OCI-LY1 (cell line): ENCODE data around the gene AMOT.

Experiments
- H2AFZ ChIP-seq: fragments of 200-600 bp; sonication (generic), shearing (Covaris generic); 2 replicates; pipeline ENCODE4 v1.6.0; 2014; ENCODE audit warnings: antibody characterized with exemption, mild to moderate bottlenecking, low read length
- H3F3A ChIP-seq: fragments of 200-600 bp; sonication (generic), shearing (Covaris generic); 2 replicates; pipeline ENCODE4 v1.6.0; 2014; ENCODE audit warnings: mild to moderate bottlenecking, antibody characterized with exemption, low read length, moderate library complexity; ENCODE audit not compliant: insufficient read depth
- H3K27ac ChIP-seq: fragments of 200-600 bp; sonication (generic); 2 replicates; pipeline ENCODE4 v1.5.1; 2014; ENCODE audit warnings: low read length, mixed run types, mild to moderate bottlenecking, low read depth; ENCODE audit not compliant: poor library complexity, severe bottlenecking
- H3K27me3 ChIP-seq: fragments of 200-600 bp; sonication (generic); 2 replicates; pipeline ENCODE4 v1.6.0; 2014; ENCODE audit warnings: antibody characterized with exemption, mild to moderate bottlenecking, low read length, moderate library complexity; ENCODE audit not compliant: insufficient read depth
- H3K36me3 ChIP-seq: fragments of 200-600 bp; sonication (generic); 2 replicates; pipeline ENCODE4 v1.6.1; 2014; ENCODE audit warnings: mild to moderate bottlenecking, antibody characterized with exemption, low read length, moderate library complexity, mixed read lengths; ENCODE audit not compliant: insufficient read depth
- H3K4me1 ChIP-seq: fragments of 200-600 bp; sonication (generic); 2 replicates; pipeline ENCODE4 v1.5.1; 2014; ENCODE audit warnings: mild to moderate bottlenecking, low read length, moderate library complexity; ENCODE audit not compliant: insufficient read depth, severe bottlenecking
- H3K4me2 ChIP-seq: fragments of 200-600 bp; sonication (generic), shearing (Covaris generic); 2 replicates; pipeline ENCODE4 v1.6.1; 2014; ENCODE audit warnings: low read length
- H3K4me3 ChIP-seq: fragments of 200-600 bp; sonication (generic); 2 replicates; pipeline ENCODE4 v1.5.1; 2014; ENCODE audit warnings: low read length, low read depth, mild to moderate bottlenecking, mixed read lengths; ENCODE audit not compliant: poor library complexity, severe bottlenecking
- H3K79me2 ChIP-seq: fragments of 200-600 bp; shearing (Covaris generic); 2 replicates; pipeline ENCODE4 v1.6.1; 2016; ENCODE audit warnings: mixed run types, low read length, mixed read lengths; ENCODE audit not compliant: insufficient read depth
- H3K9ac ChIP-seq: fragments of 200-600 bp; sonication (generic), shearing (Covaris generic); 2 replicates; pipeline ENCODE4 v1.6.1; 2014; ENCODE audit warnings: mild to moderate bottlenecking, low read length, mixed read lengths
- H3K9me2 ChIP-seq: fragments of 200-600 bp; sonication (generic), shearing (Covaris generic); 2 replicates; pipeline ENCODE4 v1.6.1; 2014; ENCODE audit warnings: low read depth, mild to moderate bottlenecking, low read length, mixed read lengths
- H3K9me3 ChIP-seq: fragments of 200-600 bp; shearing (Covaris generic); 2 replicates; pipeline ENCODE4 v1.6.1; 2014; ENCODE audit warnings: low read length, mixed read lengths
- H4K20me1 ChIP-seq: fragments of 200-600 bp; sonication (generic), shearing (Covaris generic); 2 replicates; pipeline ENCODE4 v1.6.0; 2016; ENCODE audit warnings: mild to moderate bottlenecking, low read length; ENCODE audit not compliant: insufficient read depth
- EZH2 ChIP-seq: fragments of 200-600 bp; sonication (generic), shearing (Covaris generic); IDR thresholded peaks from 2 replicates; pipeline ENCODE4 v1.8.0; 2017; ENCODE audit warnings: borderline replicate concordance, mixed run types, mild to moderate bottlenecking, antibody characterized with exemption, low read length, moderate library complexity, mixed read lengths
- TF ChIP-seq, protein P1 (sequence below): fragments of 200-600 bp; sonication (generic), shearing (Covaris generic); IDR thresholded peaks from 2 replicates; pipeline ENCODE4 v1.5.1; 2017; ENCODE audit warnings: mild to moderate bottlenecking, antibody characterized with exemption, low read length, moderate library complexity, mixed read lengths

The AMOT gene

DNA sequence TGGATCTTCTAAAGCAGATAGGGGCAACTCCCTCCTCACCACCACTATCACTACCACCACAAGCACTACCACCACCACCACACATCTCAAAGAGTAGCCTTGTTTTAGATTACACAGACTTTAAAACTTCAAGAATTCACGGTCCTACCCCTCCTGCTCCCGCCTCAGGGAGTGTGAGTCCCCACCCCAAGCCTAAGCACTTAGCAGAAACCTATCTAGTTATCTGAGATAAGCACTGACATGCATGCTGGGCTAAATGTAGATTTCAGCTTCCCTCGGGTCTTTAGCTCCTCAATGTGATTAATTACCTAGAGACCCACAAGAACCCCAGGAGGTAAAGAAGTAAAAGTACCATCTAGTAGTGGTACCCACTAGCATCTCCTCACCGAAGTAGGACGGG, 775 bp downstream of the AMOT start:
- no peaks in the 10 kb centered on the region for H3F3A ChIP-seq
- no peaks in the 10 kb centered on the region for H3K79me2 ChIP-seq
- H3K27ac ChIP-seq, result no peak overlapping the region
- H3K4me3 ChIP-seq, result no peak overlapping the region
- H3K36me3 ChIP-seq, result no peaks in the 10 kb centered on the region
- no peak overlapping the region for H3K9ac ChIP-seq
- H2AFZ ChIP-seq, result no peak overlapping the region
- TF ChIP-seq, protein P1, sequence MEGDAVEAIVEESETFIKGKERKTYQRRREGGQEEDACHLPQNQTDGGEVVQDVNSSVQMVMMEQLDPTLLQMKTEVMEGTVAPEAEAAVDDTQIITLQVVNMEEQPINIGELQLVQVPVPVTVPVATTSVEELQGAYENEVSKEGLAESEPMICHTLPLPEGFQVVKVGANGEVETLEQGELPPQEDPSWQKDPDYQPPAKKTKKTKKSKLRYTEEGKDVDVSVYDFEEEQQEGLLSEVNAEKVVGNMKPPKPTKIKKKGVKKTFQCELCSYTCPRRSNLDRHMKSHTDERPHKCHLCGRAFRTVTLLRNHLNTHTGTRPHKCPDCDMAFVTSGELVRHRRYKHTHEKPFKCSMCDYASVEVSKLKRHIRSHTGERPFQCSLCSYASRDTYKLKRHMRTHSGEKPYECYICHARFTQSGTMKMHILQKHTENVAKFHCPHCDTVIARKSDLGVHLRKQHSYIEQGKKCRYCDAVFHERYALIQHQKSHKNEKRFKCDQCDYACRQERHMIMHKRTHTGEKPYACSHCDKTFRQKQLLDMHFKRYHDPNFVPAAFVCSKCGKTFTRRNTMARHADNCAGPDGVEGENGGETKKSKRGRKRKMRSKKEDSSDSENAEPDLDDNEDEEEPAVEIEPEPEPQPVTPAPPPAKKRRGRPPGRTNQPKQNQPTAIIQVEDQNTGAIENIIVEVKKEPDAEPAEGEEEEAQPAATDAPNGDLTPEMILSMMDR, result no peak
- TF ChIP-seq EZH2, result no peak
- no peak overlapping the region for H3K4me2 ChIP-seq
- no peaks in the 10 kb centered on the region for H4K20me1 ChIP-seq
- H3K4me1 ChIP-seq, result no peaks in the 10 kb centered on the region
- no peaks in the 10 kb centered on the region for H3K9me3 ChIP-seq
- no peaks in the 10 kb centered on the region for H3K27me3 ChIP-seq
- no peaks in the 10 kb centered on the region for H3K9me2 ChIP-seq

DNA sequence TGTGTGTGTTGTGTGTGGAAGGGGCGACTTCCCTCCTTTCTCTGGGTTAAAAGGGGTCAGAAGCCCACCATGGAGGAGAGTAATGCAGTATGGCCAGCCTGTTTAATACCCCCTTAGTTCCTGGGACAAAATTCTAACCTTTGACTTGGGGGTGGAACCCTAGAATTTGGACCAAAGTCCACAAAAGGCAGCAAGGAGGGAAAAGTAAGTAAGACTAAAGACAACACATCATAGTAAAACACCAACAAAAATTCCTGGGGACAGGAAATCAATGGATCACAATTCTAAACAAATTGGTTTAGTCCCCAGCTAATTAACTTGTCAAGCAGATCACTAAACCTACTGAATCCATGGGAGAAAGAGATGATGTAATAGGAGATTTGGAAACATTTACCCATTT, 3.1 kb downstream of the AMOT start:
- H3K9me2 ChIP-seq, result no peaks in the 10 kb centered on the region
- H3K4me3 ChIP-seq, result no peak overlapping the region
- H3F3A ChIP-seq, result no peaks in the 10 kb centered on the region
- no peaks in the 10 kb centered on the region for H3K4me1 ChIP-seq
- H4K20me1 ChIP-seq, result no peaks in the 10 kb centered on the region
- no peaks in the 10 kb centered on the region for H3K27me3 ChIP-seq
- H3K4me2 ChIP-seq, result no peak overlapping the region
- no peak overlapping the region for H3K9ac ChIP-seq
- no peak overlapping the region for H2AFZ ChIP-seq
- no peak overlapping the region for H3K27ac ChIP-seq
- no peaks in the 10 kb centered on the region for H3K36me3 ChIP-seq
- H3K79me2 ChIP-seq, result no peaks in the 10 kb centered on the region
- H3K9me3 ChIP-seq, result no peaks in the 10 kb centered on the region
- no peak for TF ChIP-seq EZH2
- TF ChIP-seq, protein P1, result no peak

DNA sequence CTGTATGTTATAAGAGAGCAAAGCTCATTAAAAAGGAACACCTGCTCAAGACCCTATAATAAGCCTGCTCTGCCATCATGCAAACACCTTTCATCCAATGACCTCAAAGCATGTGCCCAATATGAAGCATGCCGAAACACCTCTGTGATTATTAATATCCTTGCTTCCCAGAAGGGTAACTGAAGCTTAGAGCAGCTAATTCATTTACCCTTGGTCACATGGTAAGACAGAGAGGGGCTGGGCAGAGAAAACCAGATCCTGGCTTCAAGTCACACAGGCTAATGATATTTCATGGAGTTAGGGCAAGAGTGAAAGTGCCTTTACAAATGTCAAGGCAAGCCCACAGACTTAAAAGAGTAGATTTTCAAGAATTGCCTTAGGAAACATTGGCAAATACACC, 5.6 kb downstream of the AMOT start:
- Histone ChIP-seq H3K27ac (no peak overlapping the region), H3K9me2 (no peaks in the 10 kb centered on the region), H3K9ac (no peak overlapping the region), H3K4me3 (no peak overlapping the region), H3K79me2 (no peaks in the 10 kb centered on the region), H4K20me1 (no peaks in the 10 kb centered on the region), H2AFZ (no peak overlapping the region), H3K4me1 (no peaks in the 10 kb centered on the region), H3K27me3 (no peaks in the 10 kb centered on the region), H3K36me3 (no peaks in the 10 kb centered on the region), H3K9me3 (no peaks in the 10 kb centered on the region), H3K4me2 (no peak overlapping the region), H3F3A (no peaks in the 10 kb centered on the region)
- TF ChIP-seq EZH2, result no peak
- TF ChIP-seq, protein P1, result no peak
